Loucy (cell line): ENCODE data around the gene SKI.

Experiments
- H2AFZ ChIP-seq: fragments of 200-600 bp; sonication (generic); 2 replicates; pipeline ENCODE4 v1.6.0; 2016; ENCODE audit warnings: antibody characterized with exemption, mild to moderate bottlenecking, low read length, moderate library complexity
- H3F3A ChIP-seq: fragments of 200-600 bp; 2 replicates; pipeline ENCODE4 v1.6.0; 2016; ENCODE audit warnings: antibody characterized with exemption, low read depth, mild to moderate bottlenecking
- H3K27me3 ChIP-seq: fragments of 200-600 bp; sonication (generic); 2 replicates; pipeline ENCODE4 v1.6.1; 2014; ENCODE audit warnings: low read length, mild to moderate bottlenecking; ENCODE audit not compliant: insufficient read depth, poor library complexity, severe bottlenecking
- H3K36me3 ChIP-seq: fragments of 200-600 bp; sonication (generic); 2 replicates; pipeline ENCODE4 v1.6.1; 2016; ENCODE audit warnings: low read length; ENCODE audit not compliant: insufficient read depth
- H3K4me1 ChIP-seq: fragments of 200-600 bp; sonication (generic); 2 replicates; pipeline ENCODE4 v1.5.1; 2014; ENCODE audit warnings: low read length, mild to moderate bottlenecking; ENCODE audit not compliant: insufficient read depth, poor library complexity, severe bottlenecking
- H3K4me2 ChIP-seq: fragments of 200-600 bp; sonication (generic); 2 replicates; pipeline ENCODE4 v1.6.0; 2014; ENCODE audit warnings: antibody characterized with exemption, low read length, low read depth, mild to moderate bottlenecking; ENCODE audit not compliant: poor library complexity, severe bottlenecking
- H3K4me3 ChIP-seq: fragments of 200-600 bp; sonication (generic); 2 replicates; pipeline ENCODE4 v1.5.1; 2014; ENCODE audit warnings: low read length, mild to moderate bottlenecking, mixed read lengths; ENCODE audit not compliant: poor library complexity, severe bottlenecking
- H3K79me2 ChIP-seq: fragments of 200-600 bp; sonication (generic); 2 replicates; pipeline ENCODE4 v1.6.1; 2014; ENCODE audit warnings: low read length; ENCODE audit not compliant: insufficient read depth
- H3K9ac ChIP-seq: fragments of 200-600 bp; sonication (generic); 2 replicates; pipeline ENCODE4 v1.6.0; 2014; ENCODE audit warnings: mild to moderate bottlenecking, low read depth, low read length, moderate library complexity; ENCODE audit not compliant: poor library complexity, severe bottlenecking
- H3K9me2 ChIP-seq: fragments of 200-600 bp; sonication (generic); replicated peaks from 2 replicates; pipeline ENCODE4 v1.6.1; 2016; ENCODE audit warnings: low read depth, low read length, mixed read lengths
- H3K9me3 ChIP-seq: fragments of 200-600 bp; sonication (generic); 2 replicates; pipeline ENCODE4 v1.6.1; 2014; ENCODE audit warnings: mild to moderate bottlenecking, antibody characterized with exemption, low read length, low read depth; ENCODE audit not compliant: insufficient read depth
- H4K20me1 ChIP-seq: fragments of 200-600 bp; sonication (generic); 2 replicates; pipeline ENCODE4 v1.6.0; 2014; ENCODE audit warnings: antibody characterized with exemption, low read length, mild to moderate bottlenecking; ENCODE audit not compliant: insufficient read depth, poor library complexity, severe bottlenecking
- CTCF ChIP-seq: fragments of 200-600 bp; sonication (generic); conservative IDR thresholded peaks from 2 replicates; pipeline ENCODE4 v1.5.1; 2014; ENCODE audit warnings: mild to moderate bottlenecking, antibody characterized with exemption, low read length
- EZH2phosphoT487 ChIP-seq: fragments of 200-600 bp; IDR thresholded peaks from 2 replicates; pipeline ENCODE4 v1.6.1; 2018; ENCODE audit warnings: antibody characterized with exemption, mild to moderate bottlenecking, moderate library complexity, borderline replicate concordance

SKI gene

GRCh38 chr1:2339206-2340085, 111.3 kb downstream of the SKI start:
- H3K79me2 ChIP-seq = no peaks in the 10 kb centered on the region
- H3K9me3 ChIP-seq = no peaks in the 10 kb centered on the region
- no peak overlapping the region for H3K4me3 ChIP-seq
- no peaks in the 10 kb centered on the region for H3K27me3 ChIP-seq
- no peak overlapping the region for H3K9ac ChIP-seq
- TF ChIP-seq CTCF = no peak
- TF ChIP-seq EZH2phosphoT487 = no peak
- no peaks in the 10 kb centered on the region for H3K4me1 ChIP-seq
- no peaks in the 10 kb centered on the region for H3F3A ChIP-seq
- H4K20me1 ChIP-seq = no peaks in the 10 kb centered on the region
- no peak overlapping the region for H2AFZ ChIP-seq
- no peaks in the 10 kb centered on the region for H3K9me2 ChIP-seq
- H3K36me3 ChIP-seq = no peaks in the 10 kb centered on the region
- no peak overlapping the region for H3K4me2 ChIP-seq

GRCh38 chr1:2340086-2340917, 112.2 kb downstream of the SKI start:
- Histone ChIP-seq H2AFZ (no peak overlapping the region), H3K9me2 (no peaks in the 10 kb centered on the region), H4K20me1 (no peaks in the 10 kb centered on the region), H3K9ac (no peak overlapping the region), H3K27me3 (no peaks in the 10 kb centered on the region), H3K4me1 (no peaks in the 10 kb centered on the region), H3K36me3 (no peaks in the 10 kb centered on the region), H3F3A (no peaks in the 10 kb centered on the region), H3K79me2 (no peaks in the 10 kb centered on the region), H3K4me3 (no peak overlapping the region), H3K9me3 (no peaks in the 10 kb centered on the region), H3K4me2 (no peak overlapping the region)
- TF ChIP-seq CTCF = no peak
- TF ChIP-seq EZH2phosphoT487 = no peak

- no peak for TF ChIP-seq CTCF
- TF ChIP-seq EZH2phosphoT487 = no peak
- Histone ChIP-seq H3K36me3 (no peaks in the 10 kb centered on the region), H3K9me3 (no peaks in the 10 kb centered on the region), H3K4me2 (no peak overlapping the region), H3K4me1 (no peaks in the 10 kb centered on the region), H3F3A (no peaks in the 10 kb centered on the region), H4K20me1 (no peaks in the 10 kb centered on the region), H3K27me3 (no peaks in the 10 kb centered on the region), H3K4me3 (no peak overlapping the region), H3K79me2 (no peaks in the 10 kb centered on the region), H3K9me2 (no peaks in the 10 kb centered on the region), H3K9ac (no peak overlapping the region), H2AFZ (no peak overlapping the region)
Measured at GRCh38 chr1:2340918-2341254, 112.8 kb downstream of the SKI start.
